MV-4-11 (cell line): ENCODE measurements around the gene ADAMTS17.
"Not testable (repeated sequence)": the region's sequence is repeated elsewhere in the genome, so short reads cannot be mapped to it uniquely, and the experiment has no call there.

ENCODE experiments used
- DNase-seq: peaks from one replicate; lab custom pipeline; 2025; lab: John Stamatoyannopoulos, UW

The ADAMTS17 gene

DNA sequence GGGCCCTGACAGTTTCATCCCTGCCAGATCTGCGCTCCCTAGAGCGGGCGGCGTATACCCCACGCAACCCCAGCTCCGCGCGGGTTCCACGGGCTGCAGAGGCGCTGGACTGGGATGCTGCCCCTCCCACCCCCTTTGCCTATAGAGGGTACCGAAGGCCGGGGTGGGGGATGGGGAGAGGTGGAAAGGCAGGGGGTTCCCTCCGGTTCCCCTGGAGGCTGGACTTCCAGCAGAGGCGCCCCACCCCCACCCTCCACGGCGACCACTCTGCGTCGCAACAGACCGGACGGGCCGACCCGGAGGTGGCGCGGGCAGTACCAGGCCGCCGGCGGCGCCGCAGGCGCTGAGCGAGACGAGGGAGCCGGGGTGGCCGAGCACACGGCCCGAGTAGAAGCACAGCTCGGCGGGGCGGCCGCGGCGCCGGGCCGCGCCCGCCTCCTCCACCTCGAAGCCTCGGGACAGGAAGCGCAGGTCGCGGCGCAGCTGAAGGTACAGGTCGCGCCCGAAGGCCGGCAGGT lies 995 bp downstream of the ADAMTS17 start:
- DNase-seq = no peak

DNA sequence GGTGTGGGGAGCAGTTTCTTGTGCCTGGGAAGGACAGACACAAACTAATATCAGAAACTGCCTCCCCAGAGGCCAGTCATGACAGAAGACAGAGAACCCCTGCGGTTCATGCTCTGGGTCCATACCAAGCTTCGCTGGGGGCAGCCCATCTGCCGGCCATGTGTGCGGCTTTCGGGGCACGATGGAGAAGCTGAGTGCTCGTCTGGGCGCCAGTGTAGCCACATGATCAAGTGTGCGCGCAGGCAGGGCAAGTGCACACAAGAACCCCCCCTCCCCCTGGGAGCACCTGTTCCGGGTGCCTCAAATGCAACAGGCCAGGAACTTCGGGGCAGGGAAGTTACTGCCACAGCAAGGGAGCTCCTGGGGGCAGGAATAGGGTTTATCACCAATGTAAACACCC lies 1.8 kb downstream of the ADAMTS17 start:
- DNase-seq = no peak

DNA sequence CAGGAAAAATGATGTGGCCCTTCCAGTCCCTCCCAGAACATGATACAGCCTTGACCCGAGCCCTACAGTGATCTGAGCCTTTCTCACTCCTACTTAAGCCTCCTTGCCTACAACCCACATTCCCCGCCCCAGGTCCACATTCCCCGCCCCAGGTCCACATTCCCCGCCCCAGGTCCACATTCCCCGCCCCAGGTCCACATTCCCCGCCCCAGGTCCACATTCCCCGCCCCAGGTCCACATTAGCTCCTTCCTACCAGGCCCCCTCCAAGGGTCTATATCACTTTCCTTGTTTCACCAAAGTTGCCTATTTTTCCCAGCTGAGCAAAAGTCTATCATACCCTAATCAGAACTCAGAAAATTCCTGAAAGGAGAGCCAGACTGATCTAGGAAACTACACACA lies 2.3 kb downstream of the ADAMTS17 start:
- not testable (repeated sequence) for DNase-seq

DNA sequence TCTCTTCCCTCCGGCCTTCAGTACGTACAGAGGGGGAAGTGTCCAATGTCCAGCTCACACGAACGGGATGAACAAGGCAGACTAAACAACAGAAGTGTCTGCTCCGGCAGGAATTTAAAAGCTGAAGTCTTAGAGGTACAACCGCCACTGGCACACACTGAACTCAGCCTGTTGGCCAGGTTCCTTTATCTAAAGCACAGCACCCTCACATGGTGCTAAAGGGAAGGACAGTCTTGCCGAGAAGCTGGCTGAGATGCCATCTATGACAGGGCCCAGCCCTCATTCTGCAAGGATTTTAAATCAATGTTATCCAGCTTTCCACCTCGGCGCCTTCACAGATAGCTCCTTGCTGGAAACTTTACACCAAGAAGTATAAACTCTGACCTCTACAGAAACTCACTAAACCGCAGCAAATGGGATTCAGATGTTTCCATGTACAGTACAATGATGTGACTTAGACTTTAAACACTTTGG lies 2.8 kb downstream of the ADAMTS17 start:
- DNase-seq = peak; percentile 76

DNA sequence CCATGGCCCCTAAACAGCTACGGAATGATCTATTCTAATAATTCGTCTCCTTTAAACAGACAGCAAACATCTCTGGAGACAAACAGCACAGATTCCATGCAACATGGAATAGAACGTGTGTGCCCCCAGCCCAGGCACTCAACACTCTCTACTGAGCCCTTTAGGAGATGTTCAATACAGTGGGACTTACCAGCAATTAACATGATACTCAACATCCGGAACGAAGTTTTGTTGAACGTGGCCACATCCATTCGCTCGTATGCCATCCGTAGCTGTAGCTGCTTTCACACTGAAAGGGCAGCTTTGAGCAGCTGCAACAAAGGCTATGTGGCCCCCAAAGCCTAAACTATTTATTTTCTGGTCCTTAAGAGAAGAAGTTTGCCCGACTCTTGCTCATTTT lies 3.5 kb downstream of the ADAMTS17 start:
- DNase-seq = no peak

DNA sequence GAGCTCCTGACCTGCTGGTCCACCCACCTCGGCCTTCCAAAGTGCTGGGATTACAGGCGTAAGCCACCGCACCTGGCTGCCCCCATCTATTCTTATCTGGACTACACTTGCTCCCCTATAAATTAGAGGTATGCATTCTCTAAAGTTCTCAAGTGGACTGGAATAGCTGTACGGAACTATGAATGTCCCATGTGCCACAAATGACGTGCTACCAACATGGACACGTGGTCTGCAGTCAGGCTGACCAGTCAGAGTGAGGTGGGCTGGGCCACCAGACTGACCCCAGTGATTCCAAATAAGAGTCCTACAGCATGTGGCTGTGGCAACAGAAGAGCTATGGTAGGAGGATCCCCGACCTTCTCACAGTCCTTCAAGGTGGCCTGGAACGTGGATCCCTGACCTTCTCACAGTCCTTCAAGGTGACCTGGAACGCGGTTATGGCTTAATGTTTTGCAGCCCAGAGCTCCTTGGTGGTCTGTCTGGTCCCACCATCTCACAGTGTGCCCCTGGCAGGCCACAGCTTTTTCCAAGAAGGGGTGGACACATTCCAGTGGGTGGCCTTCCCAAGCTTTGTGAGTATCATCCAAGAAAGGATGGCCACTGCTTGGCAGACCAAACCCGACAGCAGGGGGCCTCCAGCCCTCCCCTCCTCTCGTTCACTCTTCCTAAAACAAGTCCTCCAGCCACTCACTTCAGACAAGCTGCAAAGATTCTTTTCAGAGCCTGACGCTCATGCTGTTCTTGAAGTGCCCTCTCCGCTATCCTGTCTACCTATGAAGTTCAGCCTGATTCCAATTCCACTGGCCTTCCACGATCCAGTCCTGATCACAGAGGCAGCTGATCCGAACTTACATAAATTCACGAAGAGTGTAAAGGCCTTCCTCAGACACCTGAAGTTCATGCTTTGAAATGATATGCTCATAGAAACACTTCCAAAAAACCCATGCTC lies 4.4 kb downstream of the ADAMTS17 start:
- DNase-seq = no peak

DNA sequence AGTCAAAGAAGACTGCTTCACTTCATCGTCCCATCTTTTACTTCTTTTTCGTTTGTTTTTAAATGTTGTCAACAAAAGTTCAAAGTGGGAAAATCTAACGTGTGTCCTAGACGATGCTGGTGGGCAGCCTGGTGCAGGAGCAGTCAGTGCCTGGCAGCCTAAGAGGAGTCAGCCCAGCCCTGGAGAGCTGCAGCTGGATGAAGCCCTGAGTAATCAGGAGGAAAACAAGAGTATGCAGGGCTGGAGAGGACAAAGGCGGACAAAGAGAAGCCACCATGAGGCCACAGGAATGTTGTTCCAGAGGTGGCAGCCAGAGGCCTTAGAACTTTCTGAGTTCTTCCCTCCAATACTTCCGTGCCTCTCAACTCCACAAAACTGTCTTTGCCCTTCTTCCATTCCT lies 5.7 kb downstream of the ADAMTS17 start:
- DNase-seq = no peak

DNA sequence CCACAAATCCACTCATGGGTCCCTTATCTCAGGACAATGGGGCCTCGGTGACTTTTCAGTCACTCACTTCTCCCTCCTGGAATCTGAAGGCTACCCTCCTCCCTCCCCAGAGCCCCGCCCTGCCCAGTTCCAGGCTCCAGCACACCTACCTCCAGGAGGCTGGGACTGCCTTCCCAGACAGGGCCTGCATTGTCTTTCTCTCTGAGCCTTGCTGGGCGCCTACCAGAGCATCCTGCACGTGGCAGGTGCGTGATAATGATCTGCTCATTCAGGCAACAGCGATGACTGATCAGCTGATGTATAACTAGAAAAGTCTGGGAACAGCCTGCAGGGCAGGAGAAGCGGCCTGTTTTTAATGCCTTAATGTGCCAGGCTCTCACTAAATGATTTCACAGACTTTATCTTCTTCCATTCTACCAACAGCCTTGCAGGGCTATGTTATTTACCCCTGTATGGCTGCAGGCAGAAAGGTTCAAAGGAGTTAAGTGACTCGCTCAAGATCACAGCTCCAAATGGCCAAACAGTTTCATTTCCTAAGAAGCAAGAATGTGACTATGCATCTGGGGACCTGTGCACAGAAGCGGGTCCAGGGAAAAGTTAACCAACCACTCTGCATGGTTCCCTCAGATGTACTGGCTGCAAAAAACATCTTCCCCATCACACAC lies 6.3 kb downstream of the ADAMTS17 start:
- peak; percentile 41 for DNase-seq

DNA sequence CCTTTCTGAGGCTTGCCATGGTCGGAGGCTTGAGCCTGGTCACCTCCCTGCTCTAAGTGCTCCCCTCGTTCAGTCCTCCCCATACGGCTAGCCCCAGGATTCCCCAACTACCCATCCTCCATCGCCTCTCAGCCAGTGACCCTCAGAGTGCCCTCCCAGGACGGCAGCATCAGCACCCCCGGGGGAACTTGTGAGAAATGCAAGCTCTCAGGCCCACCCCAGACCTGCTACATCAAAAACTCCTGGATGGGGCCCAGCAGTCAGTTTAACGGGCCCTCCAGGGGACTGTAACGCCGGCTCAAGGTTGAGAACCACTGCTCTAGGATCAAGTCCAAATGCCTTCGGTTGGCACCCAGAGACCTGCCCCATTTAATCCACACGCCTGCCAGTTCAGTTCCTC lies 6.9 kb downstream of the ADAMTS17 start:
- no peak for DNase-seq

DNA sequence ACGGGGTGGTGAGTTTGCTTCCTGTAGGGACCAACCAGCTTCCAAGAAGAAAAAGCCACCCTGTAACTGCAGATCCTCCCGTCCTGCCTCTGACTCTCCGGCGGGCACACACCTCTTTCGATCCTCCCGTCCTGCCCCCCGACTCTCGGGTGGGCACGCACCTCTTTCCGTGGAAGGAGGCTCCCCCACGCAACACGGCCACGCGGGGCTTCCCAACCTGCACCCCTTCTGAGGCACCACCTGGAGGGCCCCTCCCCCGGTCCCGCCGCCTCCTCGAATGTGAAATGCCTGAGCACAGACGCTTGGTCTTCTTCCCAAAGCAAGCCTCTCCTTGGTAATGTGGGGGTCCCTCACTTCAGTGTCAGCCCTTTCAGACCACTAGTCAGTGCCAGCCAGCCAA lies 7.3 kb downstream of the ADAMTS17 start:
- DNase-seq = no peak

DNA sequence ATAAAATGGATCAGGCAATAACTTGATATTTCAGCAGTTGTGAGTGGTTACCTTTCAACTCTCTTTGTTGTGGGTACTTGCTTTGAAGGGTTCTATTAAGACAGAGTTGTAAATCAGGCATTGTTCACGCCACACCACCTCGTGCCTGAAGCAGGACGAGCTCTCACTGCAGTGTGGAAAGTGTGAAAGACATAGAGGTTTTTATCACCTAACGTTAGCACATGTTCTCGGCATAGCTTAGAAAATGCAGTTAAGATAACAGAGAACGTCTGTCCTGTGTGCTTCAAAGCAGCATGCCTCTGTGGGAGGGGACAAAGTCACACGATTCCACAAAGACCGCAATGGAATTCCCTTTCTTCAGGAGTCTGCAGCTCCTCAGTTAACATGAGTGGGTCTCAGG lies 7.8 kb downstream of the ADAMTS17 start:
- DNase-seq = no peak

DNA sequence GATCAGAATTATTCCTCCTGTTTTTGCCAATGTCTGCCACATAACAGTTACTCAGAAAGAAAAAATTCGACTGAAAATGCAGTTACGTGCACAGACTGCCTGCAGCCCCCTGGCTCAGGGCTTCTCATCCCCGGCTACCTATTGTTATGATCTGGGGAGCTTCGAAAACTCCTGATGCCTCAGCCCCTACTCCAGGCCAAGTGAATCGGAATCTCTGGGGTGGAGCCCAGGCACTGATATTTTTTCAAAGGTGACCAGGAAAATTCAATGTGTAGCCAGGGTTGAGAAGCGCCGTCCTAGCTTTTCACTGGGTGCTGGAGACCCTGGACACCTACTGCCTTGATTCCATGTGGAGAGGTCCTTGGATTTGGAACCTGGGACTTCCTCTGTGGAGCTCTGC lies 8.5 kb downstream of the ADAMTS17 start:
- DNase-seq = no peak

DNA sequence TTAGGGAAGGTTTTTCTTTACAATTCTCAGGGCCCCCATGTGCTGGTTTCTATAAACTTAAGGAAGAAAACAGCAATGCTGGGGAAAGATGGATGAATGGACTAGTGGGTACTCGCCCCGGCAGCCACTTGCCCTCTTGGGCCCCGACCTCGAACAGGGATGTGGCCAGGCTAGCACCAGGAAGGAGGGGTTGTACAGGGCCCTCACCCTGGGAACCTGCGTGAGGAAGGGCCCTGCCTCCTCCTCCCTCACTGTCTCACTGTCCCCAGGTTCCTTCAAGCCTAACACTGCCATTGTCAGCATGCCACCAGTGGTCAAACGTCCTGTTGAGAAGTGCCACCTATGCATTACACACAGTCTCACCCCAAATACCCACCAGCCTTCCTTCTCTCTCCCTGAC lies 9.1 kb downstream of the ADAMTS17 start:
- no peak for DNase-seq

DNA sequence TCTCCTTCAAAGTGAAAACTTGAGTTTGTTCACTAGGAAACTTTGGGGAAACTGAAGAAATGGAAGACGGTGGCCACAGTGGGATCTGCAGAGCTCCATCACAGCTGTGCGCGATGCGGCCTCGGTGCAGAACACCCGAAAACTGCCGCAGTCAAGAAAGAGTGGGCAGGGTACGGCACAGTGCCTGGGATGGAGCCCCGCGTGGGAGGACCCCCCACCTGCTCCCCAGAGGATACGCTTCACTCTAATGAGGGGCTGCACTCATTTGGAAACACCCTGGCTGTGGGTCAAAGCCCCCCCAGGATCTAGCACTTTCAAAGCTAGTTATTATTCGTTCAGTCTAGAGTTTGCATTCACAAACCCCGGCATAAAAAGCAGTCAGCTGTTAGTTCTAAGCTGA lies 9.5 kb downstream of the ADAMTS17 start:
- DNase-seq = no peak

DNA sequence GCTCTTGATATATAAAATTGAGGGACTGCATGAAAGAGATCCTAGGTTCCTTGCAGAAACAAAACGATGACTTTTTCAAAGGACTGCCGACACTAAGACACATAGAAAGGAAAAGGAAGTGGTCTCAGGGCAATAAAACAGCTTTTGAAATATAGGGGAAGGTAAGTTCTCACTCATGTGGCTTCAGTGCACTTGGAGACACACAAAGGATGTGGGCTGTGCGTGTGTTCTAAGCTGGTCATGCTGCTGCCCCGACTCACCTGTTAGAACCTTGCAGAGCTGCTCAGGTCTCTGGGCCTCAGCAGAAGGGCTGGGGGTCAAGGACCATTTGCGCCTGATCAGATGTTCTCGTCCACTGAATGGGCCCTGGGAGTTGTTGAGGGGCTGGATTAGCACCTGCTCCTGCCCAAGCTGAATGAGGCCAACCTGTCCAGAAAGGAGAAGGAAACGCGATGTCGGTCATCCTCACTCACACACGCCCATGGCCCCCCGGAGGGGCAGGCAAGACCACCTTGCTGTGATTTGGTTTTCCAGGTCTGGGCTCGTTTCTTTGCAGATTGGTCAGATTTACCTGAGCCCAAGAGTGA lies 11.1 kb downstream of the ADAMTS17 start:
- peak; percentile 39 for DNase-seq

DNA sequence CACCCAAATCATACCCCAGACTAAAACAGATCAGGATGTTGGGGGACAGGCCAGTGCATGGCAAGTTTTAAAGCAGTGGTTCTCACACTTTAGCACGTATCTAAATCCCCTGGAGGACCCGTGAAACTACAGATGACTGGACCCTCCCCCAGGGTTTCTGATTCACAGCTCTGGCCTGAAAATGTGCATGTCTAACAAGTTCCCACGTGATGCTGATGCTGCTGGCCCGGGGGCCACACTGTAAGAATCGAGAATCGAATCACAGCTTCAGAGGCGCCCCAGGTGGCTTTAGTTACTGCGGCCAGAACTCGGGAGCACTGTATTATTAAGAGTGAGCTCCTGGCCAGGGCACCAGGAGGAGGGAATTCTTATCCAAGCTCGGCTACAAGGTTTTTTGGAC lies 11.6 kb downstream of the ADAMTS17 start:
- no peak for DNase-seq

DNA sequence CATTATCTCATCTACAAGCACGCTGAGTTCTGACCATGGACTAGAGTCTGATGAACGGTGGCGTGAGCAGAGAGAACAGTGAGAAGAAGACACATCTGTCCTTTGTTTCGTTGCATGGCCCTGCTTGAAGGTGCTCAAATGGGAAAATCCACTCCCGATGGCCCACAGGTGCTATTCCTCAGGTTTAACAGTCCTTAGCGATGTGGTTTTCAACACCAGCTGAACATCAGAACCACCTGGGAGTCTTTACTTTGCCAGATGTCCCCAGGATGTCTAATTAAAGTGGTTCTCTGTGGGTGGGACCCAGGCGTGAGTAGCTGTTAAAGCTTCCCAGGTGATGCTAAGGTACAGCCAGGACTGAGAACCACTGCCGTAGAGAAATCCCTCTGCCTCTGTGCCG lies 13.0 kb downstream of the ADAMTS17 start:
- DNase-seq = no peak

DNA sequence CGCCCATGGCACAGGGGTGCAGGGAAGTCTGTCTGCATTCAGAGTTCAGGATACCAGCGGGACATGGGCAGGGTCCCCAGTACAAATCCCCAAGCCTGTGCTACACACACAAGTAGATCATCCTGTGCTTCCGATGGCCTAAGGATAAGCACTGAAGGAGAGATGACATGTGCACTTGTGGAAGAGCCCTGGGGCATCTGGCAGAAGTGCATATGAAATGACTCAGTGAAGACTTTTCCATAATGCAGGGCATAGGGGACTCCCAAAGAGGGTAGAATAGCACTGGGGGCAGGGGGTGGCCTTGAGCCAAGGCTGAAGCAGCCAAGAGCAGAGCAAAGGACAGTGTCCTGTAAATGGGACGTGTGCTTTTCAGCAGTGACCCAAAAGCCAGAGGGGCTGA lies 22.9 kb downstream of the ADAMTS17 start:
- DNase-seq = no peak

DNA sequence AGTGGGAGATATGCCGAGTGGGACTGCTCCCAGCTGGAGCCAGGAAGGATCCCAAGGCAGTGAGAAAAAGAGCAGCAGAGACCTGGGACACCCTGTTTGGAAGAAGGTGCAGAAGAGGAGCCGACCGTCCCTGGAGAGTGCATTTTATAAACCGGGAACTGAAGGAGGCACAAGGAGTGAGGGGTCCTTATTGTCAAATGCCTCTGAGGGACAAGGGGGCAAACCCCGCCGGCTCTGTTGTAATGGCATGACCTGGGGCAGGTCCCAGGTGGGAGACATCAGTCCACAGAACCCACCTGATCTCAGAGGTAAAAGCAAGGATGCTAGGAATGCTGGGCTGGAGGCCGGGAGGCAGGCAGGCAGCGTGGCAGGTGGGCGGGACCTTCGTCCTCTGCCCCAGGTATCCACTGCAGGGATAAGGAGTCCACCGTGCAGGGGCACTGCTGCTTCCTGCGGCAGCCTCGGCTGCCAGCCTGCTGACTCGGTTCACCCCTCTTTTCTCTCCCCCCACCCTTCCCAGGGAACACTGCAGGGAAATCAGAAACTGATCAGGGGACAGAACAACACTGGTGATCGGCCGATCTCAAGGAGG lies 26.9 kb downstream of the ADAMTS17 start:
- no peak for DNase-seq

DNA sequence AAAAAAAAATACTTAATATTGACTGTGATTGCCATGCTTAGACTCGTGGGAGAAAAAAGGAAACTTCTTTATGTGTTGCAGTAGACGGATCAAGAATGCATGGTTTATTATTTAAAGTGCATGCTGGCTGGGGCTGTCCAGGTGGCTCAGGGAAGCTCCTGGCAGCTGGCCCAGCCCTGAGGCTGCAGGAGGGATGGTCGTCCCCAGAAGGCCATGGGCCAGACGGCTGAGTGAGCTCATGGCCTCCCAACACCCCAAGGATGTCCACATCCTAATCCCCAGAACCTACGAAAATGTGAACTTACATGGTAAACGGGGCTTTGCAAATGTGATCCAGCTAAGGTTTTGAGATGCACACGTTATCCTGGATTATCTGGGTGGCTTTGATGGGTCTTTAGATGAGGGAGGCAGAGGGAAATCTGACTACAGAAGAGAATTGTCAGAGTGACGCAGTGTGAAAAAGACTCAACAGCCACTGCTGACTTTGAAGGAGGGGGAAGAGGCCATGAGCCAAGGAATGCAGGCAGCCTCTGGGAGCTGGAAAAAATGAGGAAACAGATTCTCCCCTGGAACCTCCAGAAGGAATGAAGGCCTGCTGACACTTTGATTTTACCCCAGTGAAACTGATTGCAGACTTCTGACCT lies 29.8 kb downstream of the ADAMTS17 start:
- no peak for DNase-seq

DNA sequence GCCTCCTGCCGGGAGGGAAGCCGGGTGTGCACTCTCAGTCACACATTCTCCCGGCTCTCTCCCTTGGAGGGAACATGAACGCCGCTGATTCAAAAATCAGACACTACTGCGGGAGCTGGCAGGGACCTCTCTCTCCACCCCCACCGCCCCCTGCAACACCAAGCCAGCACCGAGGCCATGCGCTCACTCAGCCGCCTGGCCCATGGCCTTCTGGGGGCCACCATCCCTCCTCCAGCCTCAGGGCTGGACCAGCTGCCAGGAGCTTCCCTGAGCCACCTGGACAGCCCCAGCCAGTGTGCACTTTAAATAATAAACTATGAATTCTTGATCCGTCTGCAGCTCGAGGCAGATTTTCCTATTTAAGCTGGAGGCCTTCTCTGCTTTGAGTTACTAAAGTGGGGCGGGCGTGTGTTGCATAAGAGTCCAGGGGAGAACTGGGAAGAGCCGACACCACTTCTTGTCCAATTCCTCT lies 30.6 kb downstream of the ADAMTS17 start:
- no peak for DNase-seq
